ENCODE measurements around the gene CYSRT1.
"Not testable (repeated sequence)": the region's sequence is repeated elsewhere in the genome, so short reads cannot be mapped to it uniquely, and the experiment has no call there.

Gene CYSRT1

DNA sequence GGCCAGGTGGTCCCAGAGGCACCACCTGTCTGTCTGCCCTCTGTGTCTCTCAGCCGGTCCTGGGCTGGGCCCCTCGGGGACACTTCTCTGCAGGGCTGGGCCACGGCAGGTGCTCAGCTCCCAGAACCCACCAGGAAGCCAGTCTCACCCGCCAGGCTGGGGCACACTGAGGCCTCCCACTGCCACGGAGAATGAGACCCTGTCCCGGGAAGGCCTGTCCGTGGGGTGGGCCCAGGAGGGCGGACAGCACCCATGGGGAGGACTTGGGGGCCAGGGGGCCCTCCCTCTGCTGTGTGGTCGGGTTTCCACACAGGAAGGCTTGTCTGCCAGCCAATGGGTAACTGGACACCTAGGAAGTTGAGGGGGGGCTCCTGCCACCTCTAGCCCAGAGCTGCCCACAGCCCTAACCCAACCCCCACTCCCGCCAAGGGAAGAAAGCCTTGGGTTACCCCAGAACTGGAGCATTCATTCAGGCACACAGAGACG is 12.0 kb downstream of the CYSRT1 start:
- no peak overlapping the region for H3K4me3 ChIP-seq (ENCODE audit: control insufficient read depth, low read depth, low read length)
- TF ChIP-seq, protein P1, sequence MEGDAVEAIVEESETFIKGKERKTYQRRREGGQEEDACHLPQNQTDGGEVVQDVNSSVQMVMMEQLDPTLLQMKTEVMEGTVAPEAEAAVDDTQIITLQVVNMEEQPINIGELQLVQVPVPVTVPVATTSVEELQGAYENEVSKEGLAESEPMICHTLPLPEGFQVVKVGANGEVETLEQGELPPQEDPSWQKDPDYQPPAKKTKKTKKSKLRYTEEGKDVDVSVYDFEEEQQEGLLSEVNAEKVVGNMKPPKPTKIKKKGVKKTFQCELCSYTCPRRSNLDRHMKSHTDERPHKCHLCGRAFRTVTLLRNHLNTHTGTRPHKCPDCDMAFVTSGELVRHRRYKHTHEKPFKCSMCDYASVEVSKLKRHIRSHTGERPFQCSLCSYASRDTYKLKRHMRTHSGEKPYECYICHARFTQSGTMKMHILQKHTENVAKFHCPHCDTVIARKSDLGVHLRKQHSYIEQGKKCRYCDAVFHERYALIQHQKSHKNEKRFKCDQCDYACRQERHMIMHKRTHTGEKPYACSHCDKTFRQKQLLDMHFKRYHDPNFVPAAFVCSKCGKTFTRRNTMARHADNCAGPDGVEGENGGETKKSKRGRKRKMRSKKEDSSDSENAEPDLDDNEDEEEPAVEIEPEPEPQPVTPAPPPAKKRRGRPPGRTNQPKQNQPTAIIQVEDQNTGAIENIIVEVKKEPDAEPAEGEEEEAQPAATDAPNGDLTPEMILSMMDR (IDR thresholded peaks at IDR 0.05; ENCODE audit: control insufficient read depth, insufficient read depth, low read depth, low read length, missing control alignments): no peak
- no peak for DNase-seq (ENCODE audit: low read depth)

GRCh38 chr9:137237759-137238726 is 13.1 kb downstream of the CYSRT1 start:
- no peak overlapping the region for H3K4me3 ChIP-seq (ENCODE audit: control insufficient read depth, low read depth, low read length)
- no peak for DNase-seq (ENCODE audit: low read depth)
- TF ChIP-seq, protein P1 (IDR thresholded peaks at IDR 0.05; ENCODE audit: control insufficient read depth, insufficient read depth, low read depth, low read length, missing control alignments): no peak

- not testable (repeated sequence) for DNase-seq (ENCODE audit: low read depth)
- H3K4me3 ChIP-seq (ENCODE audit: control insufficient read depth, low read depth, low read length): peak overlapping the region; percentile 67
These were observed 14.7 kb downstream of the CYSRT1 start for GRCh38 chr9:137239541-137240200.

GRCh38 chr9:137240318-137240840 is 15.4 kb downstream of the CYSRT1 start:
- no peak for DNase-seq (ENCODE audit: low read depth)
- TF ChIP-seq, protein P1 (IDR thresholded peaks at IDR 0.05; ENCODE audit: control insufficient read depth, insufficient read depth, low read depth, low read length, missing control alignments): no peak
- H3K4me3 ChIP-seq (ENCODE audit: control insufficient read depth, low read depth, low read length): peak overlapping the region; percentile 67

- TF ChIP-seq, protein P1 (IDR thresholded peaks at IDR 0.05; ENCODE audit: control insufficient read depth, insufficient read depth, low read depth, low read length, missing control alignments): no peak
- H3K4me3 ChIP-seq (ENCODE audit: control insufficient read depth, low read depth, low read length): peak within 1 kb of the TSS; percentile 90
- DNase-seq (ENCODE audit: low read depth): peak; percentile 100
These were observed 16.0 kb downstream of the CYSRT1 start, which contains the start of gene TUBB4B for GRCh38 chr9:137240841-137241489. TUBB4B (plus strand) TSS chr9:137241287; CDS start chr9:137241361, 74 bp downstream.

DNA sequence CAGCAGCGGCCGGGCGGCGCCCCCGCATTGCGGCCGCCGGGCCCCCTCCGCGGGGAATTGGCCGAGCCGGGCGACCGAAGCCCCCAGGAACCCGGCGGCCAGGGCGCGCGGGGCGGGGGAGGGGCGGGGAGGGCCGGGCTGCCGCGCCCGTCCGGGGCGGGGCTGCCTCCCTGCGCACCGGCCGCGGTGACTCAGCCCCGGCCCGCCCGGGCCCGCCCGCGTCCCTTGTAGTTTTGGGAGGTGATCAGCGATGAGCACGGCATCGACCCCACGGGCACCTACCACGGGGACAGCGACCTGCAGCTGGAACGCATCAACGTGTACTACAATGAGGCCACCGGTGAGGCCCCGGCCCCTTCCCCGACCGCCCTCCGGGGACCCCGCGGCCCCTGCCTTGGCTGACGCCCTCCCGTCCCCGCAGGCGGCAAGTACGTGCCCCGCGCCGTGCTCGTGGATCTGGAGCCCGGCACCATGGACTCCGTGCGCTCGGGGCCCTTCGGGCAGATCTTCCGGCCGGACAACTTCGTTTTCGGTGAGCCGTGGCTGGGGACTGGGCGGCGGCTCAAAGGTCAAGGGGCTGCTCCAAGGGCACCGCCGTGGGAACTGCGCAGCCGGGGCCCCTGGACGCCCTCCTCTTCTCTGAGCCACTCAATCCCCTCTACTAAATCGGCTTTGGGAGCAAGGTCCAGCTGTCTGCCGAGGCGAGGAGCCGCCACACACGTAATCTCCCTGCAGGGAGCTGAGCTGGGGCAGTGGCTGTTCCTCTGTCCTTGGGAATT is 16.7 kb downstream of the CYSRT1 start:
- TF ChIP-seq, protein P1 (IDR thresholded peaks at IDR 0.05; ENCODE audit: control insufficient read depth, insufficient read depth, low read depth, low read length, missing control alignments): no peak
- no peak for DNase-seq (ENCODE audit: low read depth)
- peak overlapping the region; percentile 90 for H3K4me3 ChIP-seq (ENCODE audit: control insufficient read depth, low read depth, low read length)

Data from AG09309 (cell line).